ENCODE results near the gene VPS54. TPM values are rescaled to one million over a fixed set of nuclear protein-coding genes. Genes with fewer than 3 reads are reported as not detected.

Gene VPS54, protein sequence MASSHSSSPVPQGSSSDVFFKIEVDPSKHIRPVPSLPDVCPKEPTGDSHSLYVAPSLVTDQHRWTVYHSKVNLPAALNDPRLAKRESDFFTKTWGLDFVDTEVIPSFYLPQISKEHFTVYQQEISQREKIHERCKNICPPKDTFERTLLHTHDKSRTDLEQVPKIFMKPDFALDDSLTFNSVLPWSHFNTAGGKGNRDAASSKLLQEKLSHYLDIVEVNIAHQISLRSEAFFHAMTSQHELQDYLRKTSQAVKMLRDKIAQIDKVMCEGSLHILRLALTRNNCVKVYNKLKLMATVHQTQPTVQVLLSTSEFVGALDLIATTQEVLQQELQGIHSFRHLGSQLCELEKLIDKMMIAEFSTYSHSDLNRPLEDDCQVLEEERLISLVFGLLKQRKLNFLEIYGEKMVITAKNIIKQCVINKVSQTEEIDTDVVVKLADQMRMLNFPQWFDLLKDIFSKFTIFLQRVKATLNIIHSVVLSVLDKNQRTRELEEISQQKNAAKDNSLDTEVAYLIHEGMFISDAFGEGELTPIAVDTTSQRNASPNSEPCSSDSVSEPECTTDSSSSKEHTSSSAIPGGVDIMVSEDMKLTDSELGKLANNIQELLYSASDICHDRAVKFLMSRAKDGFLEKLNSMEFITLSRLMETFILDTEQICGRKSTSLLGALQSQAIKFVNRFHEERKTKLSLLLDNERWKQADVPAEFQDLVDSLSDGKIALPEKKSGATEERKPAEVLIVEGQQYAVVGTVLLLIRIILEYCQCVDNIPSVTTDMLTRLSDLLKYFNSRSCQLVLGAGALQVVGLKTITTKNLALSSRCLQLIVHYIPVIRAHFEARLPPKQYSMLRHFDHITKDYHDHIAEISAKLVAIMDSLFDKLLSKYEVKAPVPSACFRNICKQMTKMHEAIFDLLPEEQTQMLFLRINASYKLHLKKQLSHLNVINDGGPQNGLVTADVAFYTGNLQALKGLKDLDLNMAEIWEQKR
- total RNA-seq (2014; rRNA removed; shearing (Covaris generic)): 22.5 and 23.1 TPM in 2 replicates
- 17.1 and 27.2 TPM in 2 replicates for polyA plus RNA-seq (2014; cell fraction: nucleus; rRNA removed)

DNA sequence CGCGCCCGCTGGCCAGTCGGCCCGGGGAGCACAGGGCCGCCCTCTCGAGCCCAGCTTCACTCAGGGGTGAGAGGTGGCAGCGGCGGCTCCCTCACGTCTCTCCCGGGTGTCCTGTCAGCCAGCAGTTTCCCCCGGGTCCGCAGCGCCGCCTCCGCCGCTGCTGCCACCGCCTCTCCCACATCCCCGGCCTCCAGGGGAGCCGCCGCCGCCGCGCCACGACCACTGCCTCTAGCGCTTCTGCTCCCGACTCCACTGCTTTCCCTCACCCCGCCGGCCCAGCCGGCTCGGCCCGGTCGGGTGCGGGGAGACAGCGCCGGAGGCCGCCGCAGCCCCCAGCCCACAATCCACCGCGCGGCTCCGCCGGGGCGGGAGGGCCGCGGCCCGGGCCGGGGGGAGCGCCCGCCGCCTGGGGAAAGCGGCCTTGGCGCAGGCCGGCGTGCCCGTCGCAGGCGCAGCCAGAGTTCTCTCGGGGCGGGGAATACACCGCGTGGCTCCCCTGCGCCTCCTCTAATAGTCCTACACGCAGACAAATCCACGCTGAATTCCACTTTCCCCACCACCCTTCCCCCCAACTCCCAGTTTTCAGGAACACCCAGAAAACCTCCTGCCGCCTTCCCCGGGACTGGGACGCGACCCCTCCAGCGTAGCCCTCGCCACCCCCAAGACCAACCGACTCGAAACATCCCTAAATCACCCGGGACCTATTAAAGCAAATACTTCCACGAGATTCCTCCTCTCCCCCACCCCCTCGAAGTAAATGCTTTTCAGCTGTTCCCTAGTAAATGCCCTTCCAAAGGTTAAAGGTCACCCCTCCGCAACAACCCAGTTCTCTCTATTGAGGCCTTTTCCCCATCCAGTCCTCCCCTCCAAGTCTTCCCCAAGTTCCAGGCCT, at the start of gene VPS54:
VPS54 (minus strand) TSS at position 346 of the 892 bp plus-strand sequence. CDS start 35,429 bp downstream, outside the sequence.
- peak; percentile 27 for DNase-seq (ENCODE audit: extremely low read depth, low read depth)

DNA sequence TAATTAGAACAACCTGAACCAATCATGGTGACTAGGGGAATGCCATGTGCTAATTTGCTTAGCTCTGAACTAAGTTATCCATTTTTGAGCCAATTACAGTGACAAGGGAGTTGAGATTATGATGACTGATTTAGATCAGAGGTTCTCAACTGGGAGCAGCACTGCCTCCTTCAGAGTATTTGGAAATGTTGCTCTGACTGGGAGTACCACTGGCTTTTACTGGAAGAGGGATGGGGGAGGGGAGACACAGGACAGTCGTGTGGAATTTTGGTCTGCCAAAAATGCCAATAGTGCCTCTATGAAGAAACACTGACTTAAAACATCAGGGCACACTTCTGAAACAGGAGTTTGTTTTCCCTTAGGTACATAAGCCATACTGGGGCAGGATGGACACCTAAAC, 48.1 kb upstream of the VPS54 start:
- no peak for DNase-seq (ENCODE audit: extremely low read depth, low read depth)

DNA sequence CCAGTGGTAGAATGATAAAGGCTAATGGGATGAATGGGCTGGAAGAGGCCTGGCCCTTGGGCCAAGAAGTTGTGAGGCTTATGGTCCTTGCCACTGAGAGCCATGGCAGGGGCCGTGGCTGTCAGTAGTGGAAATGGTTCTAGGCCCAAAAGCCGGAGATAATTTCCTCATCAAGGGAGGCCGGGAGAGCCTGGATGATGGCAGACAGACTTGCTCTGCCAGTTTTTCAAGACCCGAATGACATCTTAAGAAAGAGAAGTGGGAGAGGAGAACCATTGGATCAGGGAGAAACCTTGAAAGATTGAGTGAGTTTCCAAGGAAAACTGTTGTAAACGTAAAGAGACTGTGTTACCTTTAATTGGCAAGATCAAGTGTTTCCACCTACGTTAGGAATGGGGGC, 46.3 kb upstream of the VPS54 start:
- no peak for DNase-seq (ENCODE audit: extremely low read depth, low read depth)

DNA sequence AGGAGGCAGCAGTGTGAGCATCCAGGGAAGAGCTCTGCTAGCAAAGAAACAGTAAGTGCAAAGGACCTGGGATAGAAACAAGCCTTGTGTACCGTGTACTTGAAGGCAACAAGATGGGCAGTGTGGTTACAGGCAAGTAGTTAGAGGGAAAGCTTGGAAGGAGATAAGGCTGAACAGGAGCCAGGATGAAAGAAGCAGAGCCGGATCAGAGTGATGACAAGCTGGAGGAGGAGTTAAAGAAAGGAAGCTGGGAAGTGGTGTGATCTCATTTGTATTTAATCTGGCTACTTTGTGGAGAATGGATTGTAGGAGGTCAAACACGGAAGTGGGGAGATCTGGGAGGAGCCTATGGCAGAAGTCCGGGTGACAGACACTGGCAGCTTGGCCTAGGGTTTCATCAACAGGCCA, 44.7 kb upstream of the VPS54 start:
- DNase-seq (ENCODE audit: extremely low read depth, low read depth): no peak

DNA sequence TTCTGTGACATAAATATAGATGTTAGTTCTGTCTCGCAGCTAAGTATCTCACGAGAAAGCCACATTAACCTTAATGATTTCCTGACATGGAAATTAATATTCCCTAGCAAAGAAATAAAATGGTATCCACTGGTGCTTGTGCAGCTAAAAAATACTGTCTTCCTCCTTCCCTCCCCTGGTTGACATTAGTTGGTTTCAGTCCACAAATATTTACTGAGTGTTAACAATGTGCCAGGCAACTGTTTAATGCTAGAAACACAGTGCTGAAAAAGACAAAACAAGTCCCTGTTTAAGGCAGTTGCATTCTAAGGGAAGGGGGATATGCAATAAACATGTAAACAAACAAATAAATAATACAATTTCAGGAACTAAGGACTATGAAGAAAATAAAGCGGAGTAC, 44.2 kb upstream of the VPS54 start:
- DNase-seq (ENCODE audit: extremely low read depth, low read depth): no peak

DNA sequence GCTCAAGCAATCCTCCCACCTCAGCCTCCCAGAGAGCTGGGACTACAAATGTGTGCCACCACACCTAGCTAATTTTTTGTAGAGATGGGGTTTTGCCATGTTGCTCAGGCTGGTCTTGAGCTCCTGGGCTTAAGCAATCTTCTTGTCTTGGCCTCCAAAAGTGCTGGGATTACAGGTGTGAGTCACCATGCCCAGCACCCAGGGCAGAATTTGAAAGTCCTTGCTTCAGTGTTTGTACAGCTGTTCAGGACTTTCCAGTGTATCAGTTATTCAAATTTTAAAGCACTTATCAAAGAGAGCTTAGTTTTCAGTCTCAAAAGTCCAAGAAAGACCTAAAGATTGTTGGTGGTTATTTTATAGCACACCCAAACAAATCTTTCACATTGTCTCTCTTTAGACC, 43.6 kb upstream of the VPS54 start:
- DNase-seq (ENCODE audit: extremely low read depth, low read depth): no peak

DNA sequence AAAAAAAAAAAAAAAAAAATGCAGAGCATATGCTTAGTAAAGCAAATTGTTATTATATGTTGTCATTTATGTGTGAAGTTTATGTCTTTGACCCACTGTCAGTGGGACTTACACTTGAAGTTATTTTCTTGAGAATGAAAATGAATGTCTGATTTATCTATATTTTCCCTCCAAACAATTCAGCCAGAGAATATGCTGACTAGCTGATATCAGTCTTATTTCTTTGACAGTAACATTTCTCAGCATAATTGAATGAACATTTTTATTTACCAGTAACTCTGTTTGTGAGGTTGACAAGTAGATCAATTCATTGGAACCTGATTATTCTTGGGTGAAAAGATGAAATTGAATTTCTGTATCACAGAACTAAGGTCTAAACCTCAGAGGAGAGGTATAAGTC, 40.0 kb upstream of the VPS54 start:
- no peak for DNase-seq (ENCODE audit: extremely low read depth, low read depth)

DNA sequence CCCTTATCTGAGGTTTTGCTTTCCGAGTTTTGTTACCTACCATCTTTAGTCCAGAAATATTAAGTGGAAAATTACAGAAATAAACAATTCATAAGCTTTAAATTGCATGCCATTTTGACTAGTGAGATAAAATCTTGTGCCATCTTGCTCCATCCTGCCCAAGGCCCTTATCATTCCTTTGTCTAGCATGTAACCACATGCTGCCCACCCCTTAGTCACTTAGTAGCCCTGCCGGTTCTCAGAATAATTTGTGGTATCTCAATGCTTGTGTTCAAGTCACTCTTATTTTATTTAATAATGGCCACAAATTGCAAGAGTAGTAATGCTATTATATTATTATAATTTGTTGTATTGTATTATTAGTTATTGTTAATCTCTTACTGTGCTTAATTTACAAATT, 36.8 kb upstream of the VPS54 start:
- DNase-seq (ENCODE audit: extremely low read depth, low read depth): no peak

DNA sequence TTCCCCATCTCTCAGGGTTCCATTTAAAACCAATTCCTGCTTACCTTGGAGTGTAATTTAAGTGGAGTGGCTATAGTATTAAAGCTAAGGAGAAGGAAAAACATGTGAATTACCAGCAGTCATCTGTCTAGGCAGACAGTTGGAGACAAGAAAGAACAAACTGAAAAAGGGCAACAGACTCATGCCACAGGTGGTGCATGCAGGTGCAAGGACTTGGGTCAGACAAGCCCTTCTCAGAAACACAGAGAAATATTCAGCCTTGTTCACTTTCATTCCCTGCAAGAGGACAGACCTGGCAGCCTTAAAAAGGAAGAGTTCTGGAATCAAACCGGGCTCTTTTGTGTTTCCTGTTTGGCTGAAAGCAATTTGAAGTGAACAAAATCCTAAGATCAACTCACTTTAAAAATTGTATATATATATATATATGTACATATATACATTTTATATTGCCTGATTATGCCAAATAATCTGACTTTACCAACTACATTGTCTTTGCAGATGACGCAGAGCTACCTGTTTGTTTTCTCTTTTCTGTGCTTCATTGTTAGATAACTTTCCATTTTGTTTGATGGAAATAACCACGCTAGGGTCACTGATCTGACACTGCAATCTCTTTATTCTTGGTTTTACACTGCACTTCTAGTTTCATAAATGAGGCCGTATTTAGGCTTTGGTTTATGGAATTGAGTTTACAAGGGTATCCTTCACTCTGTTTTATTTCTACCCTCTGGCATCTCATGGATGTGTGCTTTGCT, 35.1 kb upstream of the VPS54 start:
- DNase-seq (ENCODE audit: extremely low read depth, low read depth): no peak

DNA sequence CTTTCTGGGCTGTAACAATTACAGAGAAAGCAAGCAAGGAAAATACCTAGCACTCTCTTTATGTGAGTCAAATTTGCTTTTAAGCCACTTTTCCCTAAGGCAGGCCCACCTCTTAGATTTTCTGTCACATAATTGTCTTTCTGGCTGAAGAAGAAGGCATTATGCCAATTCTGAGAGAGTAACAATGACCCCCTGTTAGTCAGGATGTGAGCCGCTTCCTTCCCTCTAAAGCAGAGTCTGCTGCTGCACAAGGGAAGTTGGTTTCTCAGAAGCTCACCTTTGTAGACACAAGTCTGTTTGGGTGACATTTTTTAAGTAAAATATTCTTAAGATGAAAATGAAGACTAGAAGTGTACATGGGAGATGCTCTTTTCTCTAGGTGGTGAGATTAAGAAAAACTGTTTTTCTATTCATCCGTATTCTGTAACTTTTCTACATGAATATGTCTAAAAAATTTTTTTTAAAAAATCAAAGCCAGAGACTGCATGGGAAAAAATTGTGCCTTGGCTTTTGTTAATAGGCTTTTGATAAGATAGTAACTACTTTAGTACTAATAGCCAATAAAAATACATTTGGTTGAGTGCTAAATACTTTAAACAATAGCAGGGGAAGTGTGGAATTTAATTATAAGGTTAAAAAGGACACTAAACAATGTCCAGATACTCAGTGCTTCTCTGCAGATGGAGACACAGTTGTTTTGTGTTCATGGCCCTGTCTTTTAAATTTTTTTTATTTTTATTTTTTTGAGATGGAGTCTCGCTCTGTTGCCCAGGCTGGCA, 33.4 kb upstream of the VPS54 start:
- DNase-seq (ENCODE audit: extremely low read depth, low read depth): no peak

DNA sequence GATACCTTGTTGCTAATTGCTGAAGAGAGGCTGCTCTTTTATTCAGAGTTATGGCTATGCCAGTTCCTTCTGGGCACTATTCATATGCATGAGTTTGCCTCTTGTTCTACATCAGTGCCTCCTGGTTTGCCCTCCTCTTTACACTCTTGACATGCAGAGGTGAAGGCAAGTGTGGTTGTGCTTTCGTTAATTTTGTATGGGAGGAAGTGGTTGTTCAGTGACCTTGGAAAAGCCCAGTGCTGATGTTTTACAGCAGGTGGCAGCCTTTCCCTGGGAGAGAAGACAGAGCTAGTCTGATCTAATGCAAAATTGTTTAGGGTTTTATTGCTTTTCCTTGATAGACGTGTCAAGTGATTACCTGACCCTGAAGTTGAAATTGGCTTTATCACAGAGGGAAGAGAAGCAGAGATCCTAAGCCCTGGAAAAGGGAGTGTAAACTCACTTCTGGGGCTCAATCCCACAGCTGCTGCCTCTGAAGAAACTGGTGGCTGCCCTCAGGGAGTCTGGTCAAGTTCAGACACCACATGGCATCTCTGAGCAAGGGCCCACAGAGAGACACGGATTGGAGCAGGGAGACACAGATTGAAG, 30.5 kb upstream of the VPS54 start:
- peak; percentile 52 for DNase-seq (ENCODE audit: extremely low read depth, low read depth)

DNA sequence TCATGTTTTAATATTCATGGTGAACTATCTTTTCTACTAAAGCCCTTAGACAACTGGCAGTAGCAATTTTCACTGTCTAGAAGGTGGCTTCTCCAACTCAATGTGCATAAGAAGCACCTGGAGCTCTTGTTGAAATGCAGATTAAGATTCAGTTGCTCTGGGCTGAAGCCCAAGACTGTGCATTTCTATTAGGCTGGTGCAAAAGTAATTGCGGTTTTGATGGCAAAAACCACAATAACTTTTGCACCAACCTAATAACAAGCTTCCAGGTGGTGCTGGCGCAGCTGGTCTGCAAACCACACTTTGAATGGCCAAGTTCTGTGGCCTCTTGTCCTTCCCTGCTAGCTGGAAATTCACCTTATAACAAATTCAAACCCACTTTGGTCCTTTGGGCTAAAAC, 26.7 kb upstream of the VPS54 start:
- DNase-seq (ENCODE audit: extremely low read depth, low read depth): no peak

DNA sequence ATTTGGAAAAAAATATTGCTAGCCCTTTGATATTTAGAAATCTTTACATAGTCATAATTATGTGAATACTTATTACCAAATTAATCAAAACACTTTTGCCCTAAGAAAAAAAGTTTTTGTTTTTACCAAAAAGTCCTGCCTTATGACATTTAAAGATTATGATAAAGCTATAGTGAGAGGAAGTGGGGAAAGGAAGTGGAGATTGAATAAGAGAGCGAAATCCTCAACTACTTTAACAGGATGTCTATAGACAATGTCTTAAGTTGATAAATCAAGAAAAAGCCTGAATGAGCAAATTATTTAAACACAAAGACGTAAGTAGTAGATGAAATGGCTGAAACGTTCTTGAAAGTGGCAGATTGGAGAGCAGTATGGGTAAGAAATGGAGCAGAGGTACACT, 20.9 kb upstream of the VPS54 start:
- no peak for DNase-seq (ENCODE audit: extremely low read depth, low read depth)

DNA sequence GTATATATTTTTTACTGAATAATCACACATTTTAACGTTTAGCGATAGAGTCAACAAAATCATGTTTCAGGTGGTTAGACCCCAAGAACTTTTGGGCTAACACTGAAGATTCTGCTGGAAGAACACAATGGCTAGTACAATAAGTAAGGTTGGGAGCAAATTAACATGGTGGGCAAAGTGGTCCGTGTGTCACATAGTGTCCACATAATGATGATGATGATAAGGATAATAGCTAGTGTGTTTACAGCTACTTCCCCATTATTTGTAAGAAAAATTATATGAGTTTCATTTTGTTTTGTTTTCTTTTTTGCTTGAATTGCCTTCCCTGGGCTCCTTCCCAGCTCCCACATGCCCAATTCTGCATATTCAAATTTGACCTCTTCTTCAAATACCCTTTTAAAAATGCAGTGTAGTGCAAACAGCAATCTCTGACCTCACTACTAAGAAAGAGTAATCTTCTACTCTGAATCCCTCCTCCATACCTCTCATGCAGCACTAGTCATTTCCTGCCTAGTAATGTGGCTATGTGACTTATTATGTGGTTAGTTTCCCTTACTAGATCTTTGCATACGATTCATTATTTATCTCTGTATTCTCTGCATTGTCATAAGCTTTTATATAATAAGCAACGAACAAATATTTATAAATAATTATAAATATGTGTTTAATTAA, 16.9 kb upstream of the VPS54 start:
- no peak for DNase-seq (ENCODE audit: extremely low read depth, low read depth)

DNA sequence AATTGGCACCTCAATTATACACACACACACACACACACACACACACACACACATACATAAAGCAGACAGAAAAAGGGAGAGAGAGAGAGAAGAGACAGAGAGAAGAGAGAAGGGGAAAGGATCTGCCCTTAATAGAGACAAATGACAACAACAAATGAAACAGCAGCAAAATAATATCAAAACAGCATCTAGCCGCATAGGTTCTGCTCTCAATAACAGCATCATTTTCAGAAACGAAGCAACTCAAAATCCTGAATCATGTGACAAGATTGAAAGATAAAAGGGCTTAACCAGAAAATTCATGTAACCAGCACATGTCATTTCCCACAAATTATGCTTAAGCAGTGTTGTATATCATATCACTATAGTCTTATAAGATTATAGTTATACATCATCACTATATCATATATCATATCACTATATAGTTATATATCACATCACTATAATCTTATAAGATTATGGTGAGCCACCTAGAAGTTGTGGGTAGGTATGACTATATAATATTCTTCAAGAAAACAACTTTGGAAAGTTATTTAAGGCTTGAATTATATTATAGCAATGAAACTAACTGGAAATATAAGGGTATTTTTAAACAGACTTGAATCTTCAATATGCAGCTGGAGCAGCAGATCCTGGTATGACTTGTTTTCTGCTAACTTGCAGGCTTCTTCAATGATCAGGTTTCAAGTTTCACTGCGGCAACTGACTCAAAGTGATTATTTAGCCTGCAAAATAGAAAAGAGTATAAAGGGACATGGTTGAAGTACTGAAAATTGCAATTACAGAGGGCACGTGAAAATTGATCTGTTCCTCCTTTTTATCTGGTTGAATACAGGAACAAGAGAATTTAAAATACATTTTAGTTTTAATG, 16.1 kb upstream of the VPS54 start:
- no peak for DNase-seq (ENCODE audit: extremely low read depth, low read depth)

DNA sequence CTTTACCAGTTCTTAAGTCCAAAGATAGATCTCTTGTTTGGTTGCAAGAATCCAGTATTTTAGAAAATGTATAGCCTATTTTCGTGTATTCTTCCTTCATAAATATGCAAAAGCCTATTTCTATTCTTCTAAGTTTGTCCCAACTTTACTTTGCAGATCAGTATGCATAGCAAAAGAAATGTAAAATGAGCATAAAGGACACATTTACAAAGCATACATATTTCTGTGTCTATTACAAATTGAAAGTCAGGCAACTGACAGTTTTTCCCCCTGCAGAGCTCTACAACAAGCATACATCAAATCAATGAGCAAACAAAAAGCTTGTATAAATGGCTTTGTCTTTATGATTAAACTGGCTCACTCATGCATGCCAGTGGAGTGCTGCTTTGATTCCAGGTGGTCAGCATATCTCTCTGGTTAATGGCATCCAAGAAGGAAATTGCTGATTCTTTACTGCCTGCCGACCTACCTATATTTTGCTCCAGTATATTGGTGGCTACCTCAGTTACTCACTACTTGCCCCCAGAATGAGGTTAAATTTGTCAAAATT, 10.0 kb upstream of the VPS54 start:
- no peak for DNase-seq (ENCODE audit: extremely low read depth, low read depth)

DNA sequence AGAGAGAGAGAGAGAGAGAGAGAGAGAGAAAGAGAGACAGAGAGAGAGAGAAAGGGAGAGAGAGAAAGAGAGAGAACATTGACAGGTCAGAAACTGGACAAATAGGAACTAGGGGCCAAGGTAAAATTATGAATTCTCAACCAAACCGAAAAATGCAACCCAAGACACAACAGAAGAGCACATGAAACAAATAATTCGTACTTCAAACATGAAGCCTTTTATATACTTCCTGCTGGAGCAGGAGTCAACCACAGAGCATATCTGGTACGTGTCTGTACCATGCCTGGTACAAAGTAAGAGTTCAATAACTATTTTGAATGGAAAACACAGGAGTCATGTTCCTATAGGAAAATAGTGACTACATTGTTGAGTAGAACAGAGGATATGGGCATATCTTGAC, 6.5 kb upstream of the VPS54 start:
- DNase-seq (ENCODE audit: extremely low read depth, low read depth): no peak
